Brain microvascular endothelial cell (primary cell): ENCODE measurements around the gene STAC.
A peak's percentile ranks its signal among the peaks of the same experiment; 100 is the strongest.

Source experiments
- DNase-seq: peaks from one replicate; pipeline ENCODE4 v3.0.0-alpha.2; 2020
- H3K27ac ChIP-seq: fragments of 250-450 bp; sonication (Bioruptor Pico); 2 replicates; pipeline ENCODE4 v1.5.1; 2020; ENCODE audit warnings: mild to moderate bottlenecking, moderate library complexity
- H3K27me3 ChIP-seq: fragments of 250-450 bp; sonication (Bioruptor Pico); replicated peaks from 2 replicates; pipeline ENCODE4 v1.5.1; 2020; ENCODE audit warnings: mild to moderate bottlenecking
- H3K36me3 ChIP-seq: fragments of 250-450 bp; sonication (Bioruptor Pico); replicated peaks from 2 replicates; pipeline ENCODE4 v1.5.1; 2020; ENCODE audit warnings: mild to moderate bottlenecking
- H3K4me3 ChIP-seq: 2 replicates; pipeline ENCODE4 v1.5.1; 2011; ENCODE audit warnings: low read depth, mild to moderate bottlenecking, control low read depth, low read length, moderate library complexity
- in situ Hi-C: cut with HindIII; loops from 2 replicates; pipeline ENCODE4 v1.10.0; 2017; ENCODE audit warnings: low sequenced_read_pairs, low pct_ligation_motif_present
- TF ChIP-seq, protein P1 (sequence below): IDR thresholded peaks from 2 replicates; pipeline ENCODE4 v1.5.1; 2011; ENCODE audit warnings: low read depth, mild to moderate bottlenecking, moderate library complexity, low read length, control low read depth, inconsistent platforms; ENCODE audit errors: missing control alignments

The STAC gene

DNA sequence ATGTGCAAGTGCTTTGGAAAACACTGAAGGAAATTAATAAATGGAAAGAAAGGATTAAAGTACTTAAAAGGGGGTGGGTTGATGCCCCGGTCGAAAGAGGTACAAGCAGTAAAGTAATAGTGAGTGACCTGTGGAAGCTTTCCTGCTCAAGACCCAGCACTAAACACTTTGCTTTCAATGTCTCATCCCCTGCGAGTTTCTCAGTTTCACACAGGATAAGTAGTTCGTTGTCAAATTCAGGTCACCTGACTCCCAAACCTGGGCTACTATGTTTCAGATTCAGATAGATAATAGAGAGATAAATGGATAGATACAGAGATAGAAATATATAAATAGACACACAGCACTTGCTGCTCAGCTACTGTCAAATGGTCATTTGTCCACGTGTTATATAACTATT lies 19.6 kb downstream of the STAC start:
- DNase-seq = no peak
- H3K36me3 ChIP-seq = no peaks in the 10 kb centered on the region
- no peak overlapping the region for H3K4me3 ChIP-seq
- TF ChIP-seq, protein P1, sequence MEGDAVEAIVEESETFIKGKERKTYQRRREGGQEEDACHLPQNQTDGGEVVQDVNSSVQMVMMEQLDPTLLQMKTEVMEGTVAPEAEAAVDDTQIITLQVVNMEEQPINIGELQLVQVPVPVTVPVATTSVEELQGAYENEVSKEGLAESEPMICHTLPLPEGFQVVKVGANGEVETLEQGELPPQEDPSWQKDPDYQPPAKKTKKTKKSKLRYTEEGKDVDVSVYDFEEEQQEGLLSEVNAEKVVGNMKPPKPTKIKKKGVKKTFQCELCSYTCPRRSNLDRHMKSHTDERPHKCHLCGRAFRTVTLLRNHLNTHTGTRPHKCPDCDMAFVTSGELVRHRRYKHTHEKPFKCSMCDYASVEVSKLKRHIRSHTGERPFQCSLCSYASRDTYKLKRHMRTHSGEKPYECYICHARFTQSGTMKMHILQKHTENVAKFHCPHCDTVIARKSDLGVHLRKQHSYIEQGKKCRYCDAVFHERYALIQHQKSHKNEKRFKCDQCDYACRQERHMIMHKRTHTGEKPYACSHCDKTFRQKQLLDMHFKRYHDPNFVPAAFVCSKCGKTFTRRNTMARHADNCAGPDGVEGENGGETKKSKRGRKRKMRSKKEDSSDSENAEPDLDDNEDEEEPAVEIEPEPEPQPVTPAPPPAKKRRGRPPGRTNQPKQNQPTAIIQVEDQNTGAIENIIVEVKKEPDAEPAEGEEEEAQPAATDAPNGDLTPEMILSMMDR = no peak
- H3K27ac ChIP-seq = no peak overlapping the region
- no peaks in the 10 kb centered on the region for H3K27me3 ChIP-seq
- in situ Hi-C loops = no loop called here

DNA sequence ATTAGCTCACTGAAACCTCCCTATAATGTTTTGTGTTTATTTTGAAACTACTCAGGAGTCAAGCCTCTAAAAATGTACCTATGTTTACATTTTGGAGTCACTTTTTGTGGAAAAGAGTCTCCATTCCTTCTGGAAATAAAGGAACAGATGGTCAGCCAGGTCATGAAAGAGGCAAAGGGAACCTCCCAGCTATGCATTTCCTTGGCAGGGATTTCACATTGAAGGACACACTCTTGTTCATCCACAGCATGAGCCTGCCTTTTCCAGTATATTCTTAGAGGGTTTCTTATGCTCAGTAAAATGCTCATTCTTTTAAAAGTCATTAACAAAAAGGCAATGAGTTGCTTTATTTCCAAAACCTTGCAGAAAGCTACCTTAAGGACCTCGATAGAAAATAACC lies 20.8 kb downstream of the STAC start:
- TF ChIP-seq, protein P1 = no peak
- in situ Hi-C loops = no loop called here
- Histone ChIP-seq H3K4me3 (no peak overlapping the region), H3K27me3 (no peaks in the 10 kb centered on the region), H3K36me3 (no peaks in the 10 kb centered on the region), H3K27ac (no peak overlapping the region)
- no peak for DNase-seq

DNA sequence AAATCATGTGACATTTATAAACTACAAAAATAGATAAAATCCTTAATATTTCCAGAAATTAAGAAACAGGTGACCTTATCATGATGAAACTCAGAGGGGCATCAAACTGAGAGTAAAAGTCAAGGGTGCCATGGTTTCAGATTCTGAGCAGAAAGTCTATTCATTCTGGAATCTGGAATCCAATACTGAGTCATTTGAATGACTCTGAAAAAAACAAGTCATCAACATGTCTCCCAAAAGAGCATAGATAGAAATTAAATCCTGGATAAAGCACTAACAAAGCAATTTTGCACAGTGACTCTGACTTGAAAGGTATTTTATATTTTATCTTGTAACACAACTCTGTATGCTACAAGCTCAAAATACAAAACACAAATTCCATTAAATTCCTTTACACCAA lies 23.4 kb downstream of the STAC start:
- DNase-seq = no peak
- no peaks in the 10 kb centered on the region for H3K27me3 ChIP-seq
- no peaks in the 10 kb centered on the region for H3K36me3 ChIP-seq
- no peak overlapping the region for H3K4me3 ChIP-seq
- H3K27ac ChIP-seq = no peak overlapping the region
- TF ChIP-seq, protein P1 = no peak
- in situ Hi-C loops = no loop called here

DNA sequence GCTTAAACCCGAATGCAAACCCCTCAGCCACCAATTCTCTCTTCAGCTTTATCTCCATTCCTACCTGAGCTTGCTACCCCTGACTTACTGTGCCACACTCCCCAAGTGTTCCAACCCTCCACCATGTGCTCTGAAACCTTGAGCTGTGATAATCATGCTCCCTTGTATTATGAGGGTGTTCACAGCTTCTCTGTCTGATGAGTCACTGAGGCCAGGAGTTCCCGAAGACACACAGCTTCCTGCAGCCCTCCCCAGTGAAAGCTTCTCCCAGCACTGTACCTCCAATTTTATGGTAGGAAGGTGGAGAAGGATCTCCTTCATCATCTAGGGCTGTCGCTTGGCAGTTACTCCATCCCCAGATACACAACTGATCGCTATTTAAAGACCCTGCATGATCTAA lies 24.9 kb downstream of the STAC start:
- peak; percentile 30 for DNase-seq
- in situ Hi-C loops = no loop called here
- Histone ChIP-seq H3K27me3 (no peaks in the 10 kb centered on the region), H3K36me3 (no peaks in the 10 kb centered on the region), H3K4me3 (no peak overlapping the region), H3K27ac (no peak overlapping the region)
- TF ChIP-seq, protein P1 = no peak

DNA sequence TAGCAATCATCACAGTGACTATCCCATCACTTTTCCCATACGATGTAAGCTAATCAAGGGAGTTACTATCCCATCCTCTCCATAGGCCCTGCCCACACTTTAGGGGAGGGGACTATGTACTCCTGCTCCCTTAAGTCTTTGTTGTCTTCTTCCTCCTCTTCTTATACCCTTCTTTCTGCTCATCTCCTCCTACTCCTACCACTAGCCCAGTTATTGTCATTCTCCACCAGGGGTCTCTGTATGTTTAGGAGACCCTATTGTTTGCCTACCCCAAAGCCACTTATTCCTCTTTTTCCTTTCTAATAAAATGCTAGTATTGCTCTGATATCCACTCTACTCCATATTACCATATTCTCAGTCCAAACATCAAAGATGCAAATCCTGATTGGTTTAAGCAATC lies 27.8 kb downstream of the STAC start:
- no peak for DNase-seq
- Histone ChIP-seq H3K27me3 (no peaks in the 10 kb centered on the region), H3K36me3 (no peaks in the 10 kb centered on the region), H3K27ac (no peak overlapping the region), H3K4me3 (no peak overlapping the region)
- in situ Hi-C loops = no loop called here
- TF ChIP-seq, protein P1 = peak; percentile 30

DNA sequence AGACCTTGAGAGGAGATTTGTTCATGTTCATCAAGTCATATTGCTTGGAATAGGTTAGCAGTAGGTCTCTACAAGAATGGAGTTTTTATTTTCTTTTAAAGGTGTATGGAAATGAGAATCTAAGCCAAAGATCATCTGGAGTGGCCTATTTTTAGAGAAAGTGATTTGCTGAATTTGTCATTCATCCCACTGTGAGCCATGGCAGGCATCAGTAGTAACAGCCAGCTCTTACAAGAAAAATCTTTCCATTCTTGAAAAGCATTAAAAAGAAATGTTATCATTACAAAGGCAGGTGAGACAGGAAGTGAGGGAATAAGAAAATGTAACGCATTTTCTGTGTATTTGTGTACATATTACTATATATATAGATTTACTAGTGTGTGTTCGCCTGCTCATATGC lies 29.6 kb downstream of the STAC start:
- TF ChIP-seq, protein P1 = no peak
- no peak for DNase-seq
- Histone ChIP-seq H3K36me3 (no peaks in the 10 kb centered on the region), H3K27ac (no peak overlapping the region), H3K27me3 (no peaks in the 10 kb centered on the region), H3K4me3 (no peak overlapping the region)
- in situ Hi-C loops = no loop called here
